CD14-positive monocyte (primary cell): ENCODE measurements around the gene HMX1. TPM values are rescaled to one million over a fixed set of nuclear protein-coding genes. Genes with fewer than 3 reads are reported as not detected.

Experiments used
- DNase-seq, 3 donors: peaks; one replicate each; pipeline ENCODE4 v3.0.0-alpha.2; 2011 to 2022
- H2AFZ ChIP-seq: 2 replicates; pipeline ENCODE4 v1.6.0; 2012; ENCODE audit warnings: mild to moderate bottlenecking, low read depth, low read length, inconsistent platforms; ENCODE audit not compliant: insufficient read depth, poor library complexity, severe bottlenecking
- H3K27ac ChIP-seq, 2 donors: 1 replicate in 1 of 2; 2 replicates in 1 of 2; pipeline ENCODE4 v1.5.1; 2012 to 2013; ENCODE audit warnings: low read length in 2 of 2, control low read depth in 1 of 2, inconsistent platforms in 1 of 2, low read depth in 1 of 2, mild to moderate bottlenecking in 1 of 2
- H3K27me3 ChIP-seq, 2 donors: one replicate each; pipeline versions ENCODE4 v1.6.0 to v1.6.1; 2011 to 2013; ENCODE audit warnings: low read length in 2 of 2; ENCODE audit not compliant: control insufficient read depth in 2 of 2, insufficient read depth in 2 of 2
- H3K36me3 ChIP-seq, 2 donors: replicated peaks in 1 of 2; 1 replicate in 1 of 2; 2 replicates in 1 of 2; pipeline versions ENCODE4 v1.5.1 to v1.6.1; 2012 to 2013; ENCODE audit warnings: low read length in 2 of 2, control low read depth in 1 of 2, inconsistent platforms in 1 of 2, mild to moderate bottlenecking in 1 of 2; ENCODE audit not compliant: insufficient read depth in 2 of 2, control insufficient read depth in 1 of 2
- H3K4me1 ChIP-seq, 2 donors: 1 replicate in 1 of 2; 2 replicates in 1 of 2; pipeline versions ENCODE4 v1.5.1 to v1.6.1; 2012 to 2013; ENCODE audit warnings: low read length in 2 of 2, control low read depth in 1 of 2, inconsistent platforms in 1 of 2, mild to moderate bottlenecking in 1 of 2, moderate library complexity in 1 of 2; ENCODE audit not compliant: insufficient read depth in 2 of 2, control insufficient read depth in 1 of 2
- H3K4me2 ChIP-seq: replicated peaks from 2 replicates; pipeline ENCODE3; 2012; ENCODE audit warnings: low read length, moderate library complexity, mild to moderate bottlenecking; ENCODE audit not compliant: poor library complexity, severe bottlenecking; ENCODE audit errors: extremely low read depth
- H3K4me3 ChIP-seq, 3 experiments: fragments of 200-600 bp in 1 of 3; sonication (generic) in 1 of 3; replicated peaks in 1 of 3; 1 replicate in 2 of 3; 2 replicates in 1 of 3; pipeline ENCODE4 v1.5.1; 2011 to 2013; ENCODE audit warnings: low read length in 3 of 3, mild to moderate bottlenecking in 3 of 3, control low read depth in 2 of 3, low read depth in 2 of 3, inconsistent platforms in 1 of 3, moderate library complexity in 1 of 3
- H3K79me2 ChIP-seq: 2 replicates; pipeline ENCODE4 v1.6.0; 2012; ENCODE audit warnings: mild to moderate bottlenecking, control low read depth, inconsistent platforms, low read length, moderate library complexity; ENCODE audit not compliant: insufficient read depth
- H3K9ac ChIP-seq: 2 replicates; pipeline ENCODE4 v1.6.0; 2017; ENCODE audit warnings: low read length, mild to moderate bottlenecking; ENCODE audit not compliant: insufficient read depth, poor library complexity, severe bottlenecking
- H3K9me3 ChIP-seq, 2 donors: replicated peaks in 1 of 2; 1 replicate in 1 of 2; 2 replicates in 1 of 2; pipeline versions ENCODE4 v1.5.1 to v1.6.1; 2012 to 2013; ENCODE audit warnings: low read length in 2 of 2, control low read depth in 1 of 2; ENCODE audit not compliant: control insufficient read depth in 1 of 2, insufficient read depth in 1 of 2
- H4K20me1 ChIP-seq: 2 replicates; pipeline ENCODE4 v1.6.0; 2012; ENCODE audit warnings: mild to moderate bottlenecking, low read length, control low read depth, moderate library complexity; ENCODE audit not compliant: insufficient read depth
- H3K27ac Mint-ChIP-seq, 7 donors: one replicate each; pipeline ENCODE4 v1.8.0; 2020; ENCODE audit warnings: mild to moderate bottlenecking in 7 of 7, mixed read lengths in 7 of 7, moderate library complexity in 6 of 7, inconsistent platforms in 2 of 7
- H3K27me3 Mint-ChIP-seq, 3 donors: one replicate each; pipeline ENCODE4 v1.8.0; 2021 to 2022; ENCODE audit warnings: low read depth in 3 of 3, mild to moderate bottlenecking in 3 of 3, mixed read lengths in 3 of 3, moderate library complexity in 3 of 3, inconsistent platforms in 1 of 3
- H3K36me3 Mint-ChIP-seq, 2 donors: one replicate each; pipeline ENCODE4 v1.8.0; 2020; ENCODE audit warnings: mixed read lengths in 2 of 2, inconsistent platforms in 1 of 2, mild to moderate bottlenecking in 1 of 2
- H3K4me1 Mint-ChIP-seq: one replicate; pipeline ENCODE4 v1.8.0; 2020; ENCODE audit warnings: mild to moderate bottlenecking, mixed read lengths
- H3K4me3 Mint-ChIP-seq, 2 donors: one replicate each; pipeline ENCODE4 v1.8.0; 2020; ENCODE audit warnings: mild to moderate bottlenecking in 2 of 2, mixed read lengths in 2 of 2, moderate library complexity in 1 of 2
- H3K9me3 Mint-ChIP-seq, 7 donors: one replicate each; pipeline ENCODE4 v1.8.0; 2020 to 2022; ENCODE audit warnings: mixed read lengths in 7 of 7, mild to moderate bottlenecking in 6 of 7, moderate library complexity in 6 of 7, inconsistent platforms in 2 of 7
- CTCF ChIP-seq: fragments of 200-600 bp; IDR thresholded peaks from one replicate; pipeline ENCODE4 v1.8.0; 2022; ENCODE audit warnings: antibody characterized with exemption, mild to moderate bottlenecking
- WGBS: methylation state at CpG from one replicate; pipeline ENCODE4 v1.1.5; 2013; ENCODE audit warnings: missing lambda C conversion rate; ENCODE audit not compliant: insufficient coverage; 5-methylcytosine and 5-hydroxymethylcytosine counted together
- intact Hi-C, 2 donors: fragments of 100-400 bp; cut with micrococcal nuclease; formaldehyde crosslinking; loops; one replicate each; pipeline versions ENCODE4 v1.15.0 to v1.15.1; 2023
- polyA plus RNA-seq, 3 donors: library from polyadenylated mRNA; depleted of rRNA in 1 of 3; unstranded in 2 of 3; stranded (reverse) in 1 of 3; fragments of 300-500 nt in 2 of 3; fragments of >200 nt in 1 of 3; fragmentation: Illumina TruSeq in 2 of 3; gene quantifications; 1 replicate in 2 of 3; 2 replicates in 1 of 3; pipeline ENCODE4 v1.2.3, GENCODE V29; 2012 to 2021

HMX1 gene
- polyA plus RNA-seq, 3 donors, result not detected

DNA sequence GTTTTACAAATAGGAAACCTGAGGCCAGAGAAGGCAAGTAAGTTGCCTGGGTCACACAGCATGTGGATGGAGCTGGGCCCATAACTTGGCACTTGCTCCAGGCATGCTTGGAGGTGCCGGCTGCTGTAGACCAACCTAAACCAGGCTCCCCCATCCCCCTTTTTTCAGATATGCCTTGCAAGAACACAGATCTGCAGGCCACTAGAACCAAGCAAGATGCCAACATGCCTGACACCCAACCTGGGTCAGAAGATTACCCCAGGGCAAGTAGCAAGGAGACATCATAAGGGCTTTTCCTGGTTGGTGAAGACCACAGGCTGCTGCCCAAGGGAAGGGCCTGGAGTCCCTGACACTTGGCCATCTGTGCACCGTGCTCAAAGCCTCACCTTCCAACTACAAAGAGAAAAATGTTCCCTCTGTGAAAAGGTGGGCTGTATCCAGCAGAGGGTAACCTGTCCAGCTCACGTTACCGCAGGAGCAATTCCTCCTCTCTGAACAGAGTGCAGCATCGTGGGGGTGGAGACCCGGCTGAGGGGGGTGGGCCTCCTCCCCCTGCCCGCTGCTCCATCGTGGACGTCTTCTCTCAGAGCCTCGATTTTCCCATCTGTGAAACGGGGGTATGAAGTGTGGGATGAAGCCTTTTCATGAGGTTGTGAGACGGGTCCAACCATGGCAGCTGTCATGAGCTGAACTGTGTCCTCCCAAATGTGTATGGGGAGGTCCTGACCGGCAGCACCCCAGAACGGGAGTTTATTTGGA is 23.0 kb downstream of the HMX1 start:
- H4K20me1 ChIP-seq, result no peaks in the 10 kb centered on the region
- no peak overlapping the region for H3K27ac ChIP-seq
- no peak overlapping the region for H2AFZ ChIP-seq
- no peak for DNase-seq
- peaks cover 0 to 6% of the 10 kb centered on the region in 2 donors for H3K9me3 ChIP-seq
- no peak overlapping the region for H3K9ac ChIP-seq
- H3K4me3 ChIP-seq, result no peak overlapping the region
- H3K4me1 ChIP-seq, result no peaks in the 10 kb centered on the region
- no peaks in the 10 kb centered on the region for H3K36me3 ChIP-seq
- H3K4me1 Mint-ChIP-seq, result no peaks in the 10 kb centered on the region
- peaks cover 13 to 28% (median 27%) of the 10 kb centered on the region in 3 donors for H3K27me3 Mint-ChIP-seq
- H3K4me3 Mint-ChIP-seq, result no peak overlapping the region
- intact Hi-C loops, result no loop called here
- no peak for TF ChIP-seq CTCF
- H3K79me2 ChIP-seq, result no peaks in the 10 kb centered on the region
- H3K9me3 Mint-ChIP-seq, result peaks cover 0 to 13% (median 3%) of the 10 kb centered on the region in 7 donors
- H3K4me2 ChIP-seq, result no peak overlapping the region
- 78% methylated on average over 8 of the region's 14 CpGs for WGBS
- no peaks in the 10 kb centered on the region for H3K36me3 Mint-ChIP-seq
- peaks cover 0 to 5% of the 10 kb centered on the region in 2 donors for H3K27me3 ChIP-seq
- no peak overlapping the region for H3K27ac Mint-ChIP-seq

GRCh38 chr4:8847764-8848163 is 23.9 kb downstream of the HMX1 start:
- peaks cover 9 to 19% (median 18%) of the 10 kb centered on the region in 3 donors for H3K27me3 Mint-ChIP-seq
- intact Hi-C loops, result no loop called here
- peaks cover 0 to 3% of the 10 kb centered on the region in 2 donors for H3K27me3 ChIP-seq

More at GRCh38 chr4:8847764-8848163, 23.9 kb downstream of the HMX1 start:
- 21% methylated on average over 4 of the region's 10 CpGs for WGBS
- no peak overlapping the region for H3K4me2 ChIP-seq
- H3K36me3 ChIP-seq, result no peaks in the 10 kb centered on the region
- H3K27ac ChIP-seq, result no peak overlapping the region
- no peaks in the 10 kb centered on the region for H3K36me3 Mint-ChIP-seq
- no peak overlapping the region for H3K9ac ChIP-seq
- H4K20me1 ChIP-seq, result no peaks in the 10 kb centered on the region
- peaks cover 0 to 3% of the 10 kb centered on the region in 2 donors for H3K9me3 ChIP-seq
- H3K4me1 Mint-ChIP-seq, result no peaks in the 10 kb centered on the region
- H3K4me1 ChIP-seq, result no peaks in the 10 kb centered on the region
- H3K27ac Mint-ChIP-seq, result no peak overlapping the region
- no peak overlapping the region for H3K4me3 ChIP-seq
- no peak for TF ChIP-seq CTCF
- H3K9me3 Mint-ChIP-seq, result peaks cover 0 to 10% (median 2%) of the 10 kb centered on the region in 7 donors
- no peak overlapping the region for H2AFZ ChIP-seq
- DNase-seq, result no peak
- H3K4me3 Mint-ChIP-seq, result no peak overlapping the region
- H3K79me2 ChIP-seq, result no peaks in the 10 kb centered on the region
